HG02571 (cell line): ENCODE measurements around the gene MRPL14.
"Not testable (repeated sequence)": the region's sequence is repeated elsewhere in the genome, so short reads cannot be mapped to it uniquely, and the experiment has no call there.

Experiments
- ATAC-seq: cut with Tn5 transposase; IDR thresholded peaks from one replicate; pipeline ENCODE4 v1.9.1; 2021; ENCODE audit warnings: mild to moderate bottlenecking, moderate library complexity; ENCODE audit not compliant: unreplicated experiment

Gene MRPL14

DNA sequence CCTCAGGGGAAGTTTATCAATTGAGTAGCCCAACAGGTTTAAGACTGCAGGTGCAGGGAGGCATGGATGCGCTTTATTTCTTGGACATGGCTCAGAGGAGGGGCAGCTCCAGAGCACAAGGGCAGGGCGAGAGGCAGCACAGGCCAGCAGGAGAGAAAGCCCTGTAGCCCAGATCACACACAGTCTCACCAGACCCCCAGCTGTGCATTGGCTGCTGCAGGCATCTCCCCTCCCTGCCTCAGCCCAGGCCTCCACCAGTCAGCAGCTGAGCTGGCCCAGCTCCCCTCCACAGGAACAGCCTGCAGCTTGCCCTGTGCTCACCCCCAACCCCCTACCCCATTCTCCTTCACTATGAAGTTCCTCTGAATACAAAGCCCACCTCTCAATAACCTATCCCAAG lies 24.7 kb downstream of the MRPL14 start:
- ATAC-seq = no peak

- ATAC-seq = no peak
Observed at GRCh38 chr6:44101832-44102231, 25.4 kb downstream of the MRPL14 start.

GRCh38 chr6:44100088-44100550 lies 27.1 kb downstream of the MRPL14 start:
- ATAC-seq = no peak

GRCh38 chr6:44099192-44099591 lies 28.1 kb downstream of the MRPL14 start:
- no peak for ATAC-seq

DNA sequence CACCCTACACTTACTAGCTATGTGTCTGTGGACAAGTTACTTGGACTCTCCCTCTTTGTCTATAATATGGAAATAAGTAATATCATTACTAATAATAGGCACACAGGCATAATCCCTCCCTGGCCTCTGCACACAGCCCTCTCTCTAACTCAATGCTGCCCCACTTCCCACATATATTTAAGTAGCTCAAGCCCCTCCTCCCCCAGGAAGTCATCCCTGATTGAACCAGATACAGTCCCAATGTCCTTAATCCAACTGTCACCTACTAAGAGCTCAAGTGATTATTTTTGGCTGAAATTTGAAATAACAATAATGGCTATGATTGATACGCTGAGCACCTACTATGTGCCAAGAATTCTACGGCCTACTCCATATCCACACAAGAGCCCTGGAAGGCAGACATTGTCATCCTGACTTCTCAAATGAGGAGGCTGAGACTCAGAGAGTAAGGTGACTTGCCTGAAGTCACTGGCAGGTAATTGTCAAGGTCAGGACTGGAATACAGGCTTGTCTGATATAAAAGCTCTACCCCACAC lies 29.4 kb downstream of the MRPL14 start:
- ATAC-seq = no peak

DNA sequence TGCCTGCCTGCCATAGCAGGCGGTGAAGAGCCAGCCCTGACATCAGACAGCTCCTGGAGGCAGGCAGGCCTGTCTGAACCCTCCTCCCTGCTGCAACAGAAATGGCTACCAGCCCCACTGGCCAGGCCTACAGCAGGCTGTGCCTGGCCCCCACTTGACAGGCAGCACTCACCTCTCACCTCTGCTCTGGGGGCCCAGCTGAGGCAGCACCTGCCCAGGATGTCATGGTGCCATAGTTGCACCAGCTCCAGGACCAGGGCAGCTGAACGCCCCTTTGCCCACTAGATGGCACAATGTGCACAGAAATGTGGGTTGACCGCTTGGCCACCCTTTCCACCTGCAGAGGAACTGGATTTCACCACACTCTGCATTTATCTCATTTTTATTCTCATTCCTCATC lies 30.6 kb downstream of the MRPL14 start:
- peak; percentile 65 for ATAC-seq

DNA sequence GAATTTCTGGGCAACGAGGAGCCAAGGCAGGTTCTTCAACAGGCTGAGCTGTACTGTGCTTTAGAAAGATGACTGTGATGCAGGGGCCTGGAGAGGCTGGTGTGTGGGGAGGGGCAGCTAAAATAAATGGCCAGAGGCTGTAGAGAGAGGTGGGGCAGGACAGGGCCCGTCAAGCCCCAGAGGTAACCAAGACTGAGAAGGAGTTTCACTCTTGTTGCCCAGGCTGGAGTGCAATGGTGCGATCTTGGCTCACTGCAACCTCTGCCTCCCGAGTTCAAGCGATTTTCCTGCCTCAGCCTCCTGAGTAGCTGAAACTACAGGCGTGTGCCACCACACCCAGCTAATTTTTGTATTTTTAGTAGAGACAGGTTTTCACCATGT lies 32.0 kb downstream of the MRPL14 start:
- ATAC-seq = not testable (repeated sequence)

DNA sequence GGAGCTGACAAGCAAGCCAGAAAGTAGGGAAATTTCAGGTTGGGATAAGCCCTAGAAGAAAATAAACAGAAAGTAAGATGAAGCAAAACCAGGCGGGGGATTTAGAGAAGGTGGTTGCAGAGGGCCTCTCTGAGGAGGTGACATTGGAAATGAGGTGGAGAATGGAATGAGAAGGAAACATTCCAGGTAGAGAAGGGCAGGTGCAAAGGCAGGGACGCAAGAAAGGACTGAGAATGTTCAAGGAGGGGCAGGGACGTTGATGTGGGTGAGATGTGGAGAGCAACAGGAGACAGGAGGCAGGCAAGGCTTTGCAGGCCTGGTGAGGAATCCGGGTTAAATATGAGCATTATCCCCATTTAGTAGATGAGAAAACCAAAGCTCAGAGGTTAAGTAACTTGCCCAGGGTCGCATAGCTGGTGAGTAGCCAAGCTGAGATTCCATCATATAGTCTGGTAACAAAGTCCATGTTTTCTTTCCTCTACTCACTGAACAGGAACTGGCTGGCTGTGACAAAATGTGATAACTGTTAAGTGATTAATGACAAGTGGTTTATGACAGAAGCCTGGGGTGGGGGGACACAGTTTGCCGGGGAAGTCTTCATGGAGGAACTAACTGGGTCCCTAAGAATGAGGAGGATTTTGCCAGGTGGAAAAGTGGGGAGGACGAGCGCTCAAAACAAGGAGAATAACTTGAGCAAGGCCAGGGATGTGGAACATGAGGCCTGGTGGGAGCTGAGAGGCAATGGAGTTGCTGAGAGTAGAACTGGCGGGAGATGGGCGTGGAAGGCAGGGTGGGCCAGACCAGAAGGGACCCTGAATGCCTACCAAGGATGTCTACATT lies 32.6 kb downstream of the MRPL14 start:
- no peak for ATAC-seq

- no peak for ATAC-seq
Observed at GRCh38 chr6:44093750-44094402, 33.4 kb downstream of the MRPL14 start.

DNA sequence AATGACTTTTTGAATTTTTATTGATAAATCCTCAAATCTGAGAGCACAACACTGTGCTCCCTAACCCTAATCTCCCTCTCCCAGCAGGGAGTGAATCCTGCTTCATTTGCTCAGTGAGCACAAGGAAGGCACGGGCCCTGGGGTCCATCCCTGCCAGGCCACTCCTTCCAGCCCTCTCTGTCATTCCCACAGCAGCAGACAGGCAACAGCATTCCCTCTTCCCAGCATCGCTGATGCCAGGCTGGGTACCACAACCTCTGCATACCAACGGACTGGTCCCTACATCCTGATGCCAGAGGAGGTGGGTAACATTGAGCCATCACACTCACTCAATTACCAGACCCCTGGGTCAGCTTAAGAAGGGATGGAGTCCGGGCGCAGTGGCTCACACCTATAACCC lies 34.2 kb downstream of the MRPL14 start:
- no peak for ATAC-seq

GRCh38 chr6:44091981-44092884 lies 35.0 kb downstream of the MRPL14 start:
- ATAC-seq = no peak

GRCh38 chr6:44091356-44091755 lies 35.9 kb downstream of the MRPL14 start:
- not testable (repeated sequence) for ATAC-seq

- ATAC-seq = no peak
Observed at GRCh38 chr6:44090465-44090864, 36.8 kb downstream of the MRPL14 start.

DNA sequence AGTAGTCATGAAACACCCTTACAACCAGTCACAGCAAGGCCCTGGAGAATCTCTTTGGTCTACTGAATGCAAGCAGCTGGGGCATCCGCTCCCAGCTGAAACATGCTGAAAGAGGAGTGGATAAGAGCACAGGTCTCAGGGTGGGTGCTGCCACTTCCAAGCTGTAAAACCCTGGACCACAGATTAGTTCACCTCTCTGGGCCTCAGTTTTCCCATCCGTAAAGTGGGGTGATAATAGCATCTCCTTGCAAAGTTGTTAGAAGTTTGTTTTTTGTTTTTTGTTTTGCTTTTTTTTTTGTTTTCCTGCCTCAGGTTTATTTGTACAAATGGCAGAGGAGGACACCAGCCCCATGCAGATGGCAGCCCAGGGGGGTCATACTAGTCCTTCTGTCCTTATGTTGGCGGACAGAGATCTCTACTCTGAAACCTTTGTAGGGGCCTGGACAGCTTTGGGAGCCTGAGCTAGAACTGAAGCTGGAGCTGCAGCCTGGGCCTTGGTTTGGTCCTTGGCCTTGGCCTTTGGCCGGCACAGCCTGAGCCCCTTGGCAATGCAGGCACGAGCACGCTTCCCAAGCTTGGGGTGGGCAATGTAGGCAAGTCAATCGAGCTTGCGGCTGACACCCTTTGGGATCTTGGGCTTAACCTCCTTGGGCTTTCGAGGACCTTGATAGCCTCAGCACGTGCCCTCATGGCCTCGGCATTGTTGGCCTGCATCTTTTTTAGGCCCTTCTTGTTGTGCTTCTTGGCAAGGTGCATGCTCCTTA lies 38.2 kb downstream of the MRPL14 start:
- ATAC-seq = no peak

DNA sequence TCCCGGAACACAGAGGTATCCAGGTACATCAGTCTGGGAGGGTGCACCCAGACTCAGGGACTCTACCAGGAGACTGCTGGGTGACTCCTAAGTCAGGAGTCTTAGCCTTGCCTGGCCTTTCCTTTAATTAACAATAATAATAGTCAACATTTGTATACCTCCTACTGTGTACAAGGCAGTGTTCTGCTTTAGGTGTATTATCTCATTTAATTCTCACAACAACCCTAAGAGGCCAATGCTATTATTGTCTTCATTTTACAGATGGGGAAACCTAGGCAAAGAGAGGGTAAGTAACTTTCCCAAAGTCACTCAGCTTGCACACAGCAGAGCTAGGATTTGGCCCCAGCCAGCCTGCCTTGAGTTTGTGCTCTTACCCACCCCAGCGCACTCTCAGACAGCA lies 39.6 kb downstream of the MRPL14 start:
- ATAC-seq = no peak

GRCh38 chr6:44086931-44087574 lies 40.2 kb downstream of the MRPL14 start:
- ATAC-seq = no peak

- no peak for ATAC-seq
Observed at GRCh38 chr6:44085219-44085618, 42.0 kb downstream of the MRPL14 start.

- ATAC-seq = no peak
Observed at GRCh38 chr6:44084231-44085014, 42.8 kb downstream of the MRPL14 start.

DNA sequence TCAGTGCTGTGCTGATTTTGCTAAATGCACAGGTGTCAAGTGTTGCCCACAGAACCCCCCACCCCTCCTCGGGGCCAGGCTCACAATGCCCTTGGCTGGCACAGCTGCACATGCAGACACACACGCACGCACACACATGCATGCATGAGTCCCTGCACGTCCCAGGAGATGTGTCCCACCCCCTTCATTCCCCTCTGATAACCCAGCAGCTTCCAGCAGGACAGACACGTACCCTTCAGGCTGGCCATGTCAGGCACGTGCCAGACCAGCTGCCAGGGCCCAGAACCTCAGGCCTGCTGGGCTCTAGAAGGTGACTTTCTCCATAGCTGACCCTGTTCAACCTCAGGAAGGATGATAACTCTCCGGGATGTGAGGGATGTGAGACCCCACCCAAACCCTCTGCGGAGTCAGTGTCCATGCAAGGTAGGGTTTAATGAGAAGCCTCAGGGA lies 44.4 kb downstream of the MRPL14 start:
- ATAC-seq = no peak
